ENCODE data around the gene LNX2. TPM values are rescaled to one million over a fixed set of nuclear protein-coding genes. Genes with fewer than 3 reads are reported as not detected.

LNX2 gene
- total RNA-seq, 1 donor from 2014 or later, result 3.7 TPM

DNA sequence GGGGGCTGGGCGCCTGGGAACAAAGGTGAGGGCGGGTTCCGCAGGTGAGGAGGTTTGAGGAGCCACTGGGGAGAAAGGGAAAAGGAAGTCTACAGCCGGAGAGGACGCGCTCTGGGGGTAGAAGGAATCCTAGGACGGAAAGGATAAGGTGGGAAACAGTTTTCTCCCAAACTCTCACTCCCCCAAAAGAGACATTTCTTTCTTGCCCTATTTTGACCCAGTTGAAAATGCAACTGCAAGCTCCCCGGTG, 712 bp upstream of the LNX2 start:
- peaks cover 0 to 6% of the 10 kb centered on the region in 2 donors for H3K36me3 ChIP-seq
- no peaks in the 10 kb centered on the region for H3K9me3 ChIP-seq
- H3K27me3 ChIP-seq, result no peaks in the 10 kb centered on the region
- intact Hi-C loops (cut with DNase I), result loop anchor here (2.0 to 10.0 kb wide), 8 partner anchors 14 to 1974 kb away; partner anchors contain the start of genes PAN3, RASL11A, RPL21 and SLC7A1
- peak overlapping the region; percentile 95 to 97 for H3K27ac ChIP-seq
- H3K4me1 ChIP-seq, result peaks cover 0 to 14% of the 10 kb centered on the region in 2 donors
- H3K4me3 ChIP-seq, result peak overlapping the region; percentile 72 to 95
- DNase-seq (ENCODE audit: low spot score in 2 of 2), result no peak
- TF ChIP-seq, protein P1, sequence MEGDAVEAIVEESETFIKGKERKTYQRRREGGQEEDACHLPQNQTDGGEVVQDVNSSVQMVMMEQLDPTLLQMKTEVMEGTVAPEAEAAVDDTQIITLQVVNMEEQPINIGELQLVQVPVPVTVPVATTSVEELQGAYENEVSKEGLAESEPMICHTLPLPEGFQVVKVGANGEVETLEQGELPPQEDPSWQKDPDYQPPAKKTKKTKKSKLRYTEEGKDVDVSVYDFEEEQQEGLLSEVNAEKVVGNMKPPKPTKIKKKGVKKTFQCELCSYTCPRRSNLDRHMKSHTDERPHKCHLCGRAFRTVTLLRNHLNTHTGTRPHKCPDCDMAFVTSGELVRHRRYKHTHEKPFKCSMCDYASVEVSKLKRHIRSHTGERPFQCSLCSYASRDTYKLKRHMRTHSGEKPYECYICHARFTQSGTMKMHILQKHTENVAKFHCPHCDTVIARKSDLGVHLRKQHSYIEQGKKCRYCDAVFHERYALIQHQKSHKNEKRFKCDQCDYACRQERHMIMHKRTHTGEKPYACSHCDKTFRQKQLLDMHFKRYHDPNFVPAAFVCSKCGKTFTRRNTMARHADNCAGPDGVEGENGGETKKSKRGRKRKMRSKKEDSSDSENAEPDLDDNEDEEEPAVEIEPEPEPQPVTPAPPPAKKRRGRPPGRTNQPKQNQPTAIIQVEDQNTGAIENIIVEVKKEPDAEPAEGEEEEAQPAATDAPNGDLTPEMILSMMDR (IDR thresholded peaks at IDR 0.05), result no peak

DNA sequence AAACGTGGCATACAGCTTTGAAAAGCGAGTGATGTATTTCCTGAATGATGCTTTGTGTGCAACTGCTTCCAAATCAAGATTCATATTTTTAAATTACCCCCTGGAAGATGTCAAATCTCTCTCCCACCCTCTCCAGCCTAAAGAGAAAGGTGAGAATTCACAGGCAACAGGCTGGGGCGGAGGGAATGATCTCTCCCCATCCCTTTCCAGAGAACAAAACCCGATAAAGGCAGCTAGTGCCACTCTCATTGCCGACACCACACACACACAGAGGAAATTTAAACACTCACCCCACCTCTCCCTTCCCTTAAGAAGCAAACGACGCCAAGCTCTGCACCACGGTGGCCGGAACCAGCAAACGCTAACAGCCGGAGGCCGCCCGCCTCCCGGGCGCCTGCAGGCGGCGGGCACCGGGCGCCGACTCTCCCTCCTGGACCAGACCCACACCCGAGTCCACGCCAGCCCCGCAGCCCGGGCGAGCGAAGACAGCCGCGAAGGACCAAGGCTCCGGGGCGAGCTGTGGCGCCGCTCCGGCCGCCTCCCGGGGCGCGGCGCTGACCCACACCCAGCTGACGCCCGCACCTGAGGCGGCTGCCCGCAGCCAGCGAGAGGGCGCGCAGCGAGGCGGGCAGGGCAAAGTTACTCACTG, 477 bp downstream of the LNX2 start:
- Histone ChIP-seq H3K4me3 (peak overlapping the region; percentile 72 to 95), H3K27me3 (no peaks in the 10 kb centered on the region), H3K27ac (peak overlapping the region; percentile 95 to 97), H3K9me3 (no peaks in the 10 kb centered on the region), H3K4me1 (peaks cover 0 to 14% of the 10 kb centered on the region in 2 donors), H3K36me3 (peaks cover 0 to 6% of the 10 kb centered on the region in 2 donors)
- TF ChIP-seq, protein P1 (IDR thresholded peaks at IDR 0.05), result peak; percentile 25 to 47 (median 33)
- DNase-seq (ENCODE audit: low spot score in 2 of 2), result peak in 1 of 2 donors; percentile 71
- intact Hi-C loops (cut with DNase I), result loop anchor here (1.0 to 10.0 kb wide), 10 partner anchors 13 to 1975 kb away; partner anchors contain the start of genes GTF3A, MTIF3, PAN3 and RASL11A

DNA sequence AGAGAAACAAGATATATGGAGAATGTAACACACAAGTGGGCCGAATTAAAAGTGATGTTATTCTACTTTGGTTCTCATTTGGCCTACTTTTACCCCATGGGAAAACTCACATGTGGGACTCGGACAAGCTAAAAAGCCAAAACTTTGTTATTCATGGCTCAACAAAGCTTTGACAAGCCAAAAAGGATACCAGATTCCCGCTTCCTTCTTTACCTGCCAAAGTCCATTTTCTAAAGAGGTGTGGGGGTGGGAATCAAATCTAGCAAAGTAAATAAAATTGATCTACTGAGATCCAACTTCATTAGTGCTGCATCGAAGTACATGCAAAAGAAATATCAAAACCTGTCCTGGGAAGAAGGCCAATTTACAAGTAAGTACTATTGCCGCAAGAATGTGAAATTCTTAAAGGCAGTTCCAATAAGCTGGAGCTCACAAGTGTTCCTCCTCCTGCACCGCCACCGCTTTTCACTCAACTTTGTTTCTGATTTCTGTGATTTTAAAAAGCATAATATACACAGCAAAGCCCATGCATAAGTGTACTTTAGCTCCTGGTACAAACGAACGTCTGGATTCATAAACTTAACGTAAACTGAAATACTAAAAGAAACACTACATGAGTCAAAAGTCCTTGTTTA, 1.1 kb downstream of the LNX2 start:
- peaks cover 0 to 14% of the 10 kb centered on the region in 2 donors for H3K4me1 ChIP-seq
- no peaks in the 10 kb centered on the region for H3K9me3 ChIP-seq
- DNase-seq (ENCODE audit: low spot score in 2 of 2), result no peak
- no peaks in the 10 kb centered on the region for H3K27me3 ChIP-seq
- intact Hi-C loops (cut with DNase I), result no loop called here
- H3K27ac ChIP-seq, result peak overlapping the region; percentile 95 to 97
- TF ChIP-seq, protein P1 (IDR thresholded peaks at IDR 0.05), result no peak
- peaks cover 0 to 3% of the 10 kb centered on the region in 2 donors for H3K36me3 ChIP-seq
- H3K4me3 ChIP-seq, result peak overlapping the region; percentile 72 to 95

DNA sequence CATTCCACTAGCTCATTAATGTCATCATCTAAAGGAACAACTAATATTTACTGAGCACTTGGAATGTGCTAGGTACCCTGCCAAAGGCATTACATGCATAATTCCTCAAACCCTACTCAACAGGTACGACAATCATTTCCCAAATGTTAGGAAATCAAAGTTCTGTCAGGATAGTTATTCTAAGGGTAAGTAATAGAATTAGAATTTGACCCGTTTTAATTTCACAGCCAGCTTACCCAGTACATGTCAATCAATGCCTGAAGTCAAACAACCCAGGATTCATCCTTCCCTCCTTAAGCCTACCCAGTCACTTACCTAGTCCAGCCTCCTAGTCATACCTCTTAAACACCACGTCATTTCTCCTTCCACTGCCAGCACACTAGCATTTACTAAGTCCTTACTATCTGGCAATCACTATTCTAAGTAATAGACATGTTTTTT, 2.4 kb downstream of the LNX2 start:
- Histone ChIP-seq H3K36me3 (no peaks in the 10 kb centered on the region), H3K4me3 (peak overlapping the region in 1 of 2 donors; percentile 72), H3K9me3 (no peaks in the 10 kb centered on the region), H3K4me1 (peaks cover 0 to 14% of the 10 kb centered on the region in 2 donors), H3K27ac (no peak overlapping the region), H3K27me3 (no peaks in the 10 kb centered on the region)
- DNase-seq (ENCODE audit: low spot score in 2 of 2), result no peak
- intact Hi-C loops (cut with DNase I), result no loop called here
- TF ChIP-seq, protein P1 (IDR thresholded peaks at IDR 0.05), result no peak

DNA sequence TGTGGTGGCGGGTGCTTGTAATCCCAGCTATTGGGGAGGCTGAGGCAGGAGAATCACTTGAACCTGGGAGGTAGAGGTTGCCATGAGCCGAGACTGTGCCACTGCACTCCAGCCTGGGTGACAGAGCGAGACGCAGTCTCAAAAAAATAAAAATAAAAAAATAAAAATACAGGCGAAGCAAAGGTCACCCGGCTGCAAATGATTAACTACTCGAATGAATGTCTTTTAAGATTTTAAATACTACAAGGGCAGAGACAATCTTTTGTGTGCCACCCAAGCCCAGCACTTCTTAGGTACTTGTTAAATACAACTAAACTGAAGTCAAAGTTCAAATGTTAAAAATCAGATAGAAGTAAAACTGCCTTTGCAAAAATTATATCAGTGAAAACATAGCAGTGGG, 6.7 kb downstream of the LNX2 start:
- intact Hi-C loops (cut with DNase I), result no loop called here

More for the DNA sequence above, 6.7 kb downstream of the LNX2 start:
- no peaks in the 10 kb centered on the region for H3K9me3 ChIP-seq
- TF ChIP-seq, protein P1 (IDR thresholded peaks at IDR 0.05), result no peak
- no peaks in the 10 kb centered on the region for H3K27me3 ChIP-seq
- no peaks in the 10 kb centered on the region for H3K36me3 ChIP-seq
- no peak overlapping the region for H3K27ac ChIP-seq
- no peak for DNase-seq (ENCODE audit: low spot score in 2 of 2)
- peaks cover 0 to 14% of the 10 kb centered on the region in 2 donors for H3K4me1 ChIP-seq
- H3K4me3 ChIP-seq, result no peak overlapping the region
